GM12878 (cell line): ENCODE measurements around the gene CPNE6. TPM values are rescaled to one million over a fixed set of nuclear protein-coding genes. Genes with fewer than 3 reads are reported as not detected.
A peak's percentile ranks its signal among the peaks of the same experiment; 100 is the strongest.

Experiments used
- CBX5 ChIP-seq: sonication (generic); IDR thresholded peaks from 2 replicates; pipeline ENCODE4 v1.6.1; 2016; ENCODE audit warnings: low read depth, moderate library complexity, mild to moderate bottlenecking, inconsistent platforms
- ETV6 ChIP-seq, 2 experiments: fragments of 450-650 bp in 1 of 2; IDR thresholded peaks in 1 of 2; conservative IDR thresholded peaks in 1 of 2; 2 replicates each; pipeline ENCODE4 v1.6.1; 2014; ENCODE audit warnings: antibody characterized with exemption in 1 of 2, borderline replicate concordance in 1 of 2, low read depth in 1 of 2, mild to moderate bottlenecking in 1 of 2, moderate library complexity in 1 of 2
- KAT2A ChIP-seq: conservative IDR thresholded peaks from 2 replicates; pipeline ENCODE4 v1.6.1; 2011; ENCODE audit warnings: low read depth, low read length; ENCODE audit not compliant: control insufficient read depth
- PBX3 ChIP-seq: IDR thresholded peaks from 2 replicates; pipeline ENCODE4 v1.6.1; 2011; ENCODE audit warnings: mild to moderate bottlenecking, low read depth, low read length, moderate library complexity; ENCODE audit not compliant: insufficient replicate concordance
- RB1 ChIP-seq: fragments of 450-650 bp; formaldehyde crosslinking; IDR thresholded peaks from 2 replicates; pipeline ENCODE4 v1.6.1; 2017; ENCODE audit warnings: mild to moderate bottlenecking, borderline replicate concordance
- RCOR1 ChIP-seq: conservative IDR thresholded peaks from 2 replicates; pipeline ENCODE4 v1.6.1; 2012; ENCODE audit warnings: low read depth, low read length, improper control_type of control experiment
- SP1 ChIP-seq: IDR thresholded peaks from one replicate; pipeline ENCODE4 v1.6.1; 2011; ENCODE audit warnings: low read depth, low read length
- TARDBP ChIP-seq: IDR thresholded peaks from 2 replicates; pipeline ENCODE4 v1.6.1; 2016; ENCODE audit warnings: borderline replicate concordance
- TBL1XR1 ChIP-seq: IDR thresholded peaks from 2 replicates; pipeline ENCODE4 v1.6.1; 2012; ENCODE audit warnings: low read depth, low read length, improper control_type of control experiment
- USF2 ChIP-seq: IDR thresholded peaks from 2 replicates; pipeline ENCODE4 v1.6.1; 2011; ENCODE audit warnings: low read depth, low read length, improper control_type of control experiment, borderline replicate concordance
- ZNF687 ChIP-seq: fragments of 450-650 bp; IDR thresholded peaks from 2 replicates; pipeline ENCODE4 v1.6.1; 2017; ENCODE audit warnings: mild to moderate bottlenecking, moderate library complexity
- polyA plus RNA-seq, 11 experiments: library from polyadenylated mRNA; depleted of rRNA in 4 of 11; unstranded in 6 of 11; stranded (reverse) in 5 of 11; fragments of >200 nt; fragmentation: Nextera tagmentation in 4 of 11; fragmentation: Illumina TruSeq in 1 of 11; extraction: Ambion mirVana in 4 of 11; extraction: Trizol in 1 of 11; gene quantifications; 1 replicate in 1 of 11; 2 replicates in 10 of 11; pipeline versions ENCODE4 v1.2.1 to v1.2.3, GENCODE V29; 2011 to 2016; ENCODE audit warnings: inconsistent platforms in 2 of 11, missing spikeins in 2 of 11, low read depth in 1 of 11
- total RNA-seq, 4 experiments: library from RNA; depleted of rRNA in 3 of 4; stranded (reverse); fragments of >200 nt in 3 of 4; fragmentation: Illumina TruSeq in 1 of 4; extraction: Trizol in 1 of 4; gene quantifications; 2 replicates each; pipeline versions ENCODE4 v1.2.1 to v1.2.3, GENCODE V29; 2013 to 2021
- TF ChIP-seq, protein P1 (sequence below): IDR thresholded peaks from 2 replicates; pipeline ENCODE4 v1.6.1; 2012; ENCODE audit warnings: low read depth, low read length, improper control_type of control experiment
- TF ChIP-seq, protein P2 (sequence below): fragments of 150-350 bp; IDR thresholded peaks from 2 replicates; pipeline ENCODE4 v1.6.1; 2014; ENCODE audit warnings: mild to moderate bottlenecking, low read depth, low read length
- TF ChIP-seq, protein P3 (sequence below): fragments of 450-650 bp; IDR thresholded peaks from 2 replicates; pipeline ENCODE4 v1.6.1; 2017; ENCODE audit warnings: mild to moderate bottlenecking, low read depth, inconsistent platforms; ENCODE audit not compliant: poor library complexity, severe bottlenecking
- TF ChIP-seq, protein P4 (sequence below): IDR thresholded peaks from 2 replicates; pipeline ENCODE4 v1.6.1; 2012; ENCODE audit warnings: low read depth, low read length, improper control_type of control experiment

CPNE6 gene
- total and polyA plus RNA-seq, 10 of the 15 experiments (the other 5 are each of a cell fraction or from before 2014, with no cell fraction given): 0.06 to 0.43 (median 0.18) TPM; not detected in 3

GRCh38 chr14:24113801-24114531, 42.6 kb downstream of the CPNE6 start (continued):
- TF ChIP-seq, protein P1, sequence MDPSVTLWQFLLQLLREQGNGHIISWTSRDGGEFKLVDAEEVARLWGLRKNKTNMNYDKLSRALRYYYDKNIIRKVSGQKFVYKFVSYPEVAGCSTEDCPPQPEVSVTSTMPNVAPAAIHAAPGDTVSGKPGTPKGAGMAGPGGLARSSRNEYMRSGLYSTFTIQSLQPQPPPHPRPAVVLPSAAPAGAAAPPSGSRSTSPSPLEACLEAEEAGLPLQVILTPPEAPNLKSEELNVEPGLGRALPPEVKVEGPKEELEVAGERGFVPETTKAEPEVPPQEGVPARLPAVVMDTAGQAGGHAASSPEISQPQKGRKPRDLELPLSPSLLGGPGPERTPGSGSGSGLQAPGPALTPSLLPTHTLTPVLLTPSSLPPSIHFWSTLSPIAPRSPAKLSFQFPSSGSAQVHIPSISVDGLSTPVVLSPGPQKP: peak; percentile 19; the same call in 1 of the 2 replicates
- TF ChIP-seq RCOR1 (no peak), PBX3 (no peak), TBL1XR1 (0 out of 2 replicates have a peak, but pooled peaks have one; percentile 55), TARDBP (no peak; the same call in 1 of the 2 replicates), USF2 (no peak), ZNF687 (peak; percentile 72; the same call in 1 of the 2 replicates), ETV6 (conservative IDR thresholded peaks at IDR 0.05 in 1 of 2, IDR thresholded peaks at IDR 0.05 in 1 of 2; ENCODE audit: borderline replicate concordance in 1 of 2, low read depth in 1 of 2) (peak in 1 of 2 experiments; percentile 36; a peak in 2 of 4 replicates), RB1 (0 out of 2 replicates have a peak, but pooled peaks have one; percentile 22), SP1 (no peak), CBX5 (0 out of 2 replicates have a peak, but pooled peaks have one; percentile 69), KAT2A (no peak)
- TF ChIP-seq, protein P2, sequence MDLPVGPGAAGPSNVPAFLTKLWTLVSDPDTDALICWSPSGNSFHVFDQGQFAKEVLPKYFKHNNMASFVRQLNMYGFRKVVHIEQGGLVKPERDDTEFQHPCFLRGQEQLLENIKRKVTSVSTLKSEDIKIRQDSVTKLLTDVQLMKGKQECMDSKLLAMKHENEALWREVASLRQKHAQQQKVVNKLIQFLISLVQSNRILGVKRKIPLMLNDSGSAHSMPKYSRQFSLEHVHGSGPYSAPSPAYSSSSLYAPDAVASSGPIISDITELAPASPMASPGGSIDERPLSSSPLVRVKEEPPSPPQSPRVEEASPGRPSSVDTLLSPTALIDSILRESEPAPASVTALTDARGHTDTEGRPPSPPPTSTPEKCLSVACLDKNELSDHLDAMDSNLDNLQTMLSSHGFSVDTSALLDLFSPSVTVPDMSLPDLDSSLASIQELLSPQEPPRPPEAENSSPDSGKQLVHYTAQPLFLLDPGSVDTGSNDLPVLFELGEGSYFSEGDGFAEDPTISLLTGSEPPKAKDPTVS: 0 out of 2 replicates have a peak, but pooled peaks have one; percentile 16
- TF ChIP-seq, protein P3, sequence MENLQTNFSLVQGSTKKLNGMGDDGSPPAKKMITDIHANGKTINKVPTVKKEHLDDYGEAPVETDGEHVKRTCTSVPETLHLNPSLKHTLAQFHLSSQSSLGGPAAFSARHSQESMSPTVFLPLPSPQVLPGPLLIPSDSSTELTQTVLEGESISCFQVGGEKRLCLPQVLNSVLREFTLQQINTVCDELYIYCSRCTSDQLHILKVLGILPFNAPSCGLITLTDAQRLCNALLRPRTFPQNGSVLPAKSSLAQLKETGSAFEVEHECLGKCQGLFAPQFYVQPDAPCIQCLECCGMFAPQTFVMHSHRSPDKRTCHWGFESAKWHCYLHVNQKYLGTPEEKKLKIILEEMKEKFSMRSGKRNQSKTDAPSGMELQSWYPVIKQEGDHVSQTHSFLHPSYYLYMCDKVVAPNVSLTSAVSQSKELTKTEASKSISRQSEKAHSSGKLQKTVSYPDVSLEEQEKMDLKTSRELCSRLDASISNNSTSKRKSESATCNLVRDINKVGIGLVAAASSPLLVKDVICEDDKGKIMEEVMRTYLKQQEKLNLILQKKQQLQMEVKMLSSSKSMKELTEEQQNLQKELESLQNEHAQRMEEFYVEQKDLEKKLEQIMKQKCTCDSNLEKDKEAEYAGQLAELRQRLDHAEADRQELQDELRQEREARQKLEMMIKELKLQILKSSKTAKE: peak; percentile 76
- TF ChIP-seq, protein P4, sequence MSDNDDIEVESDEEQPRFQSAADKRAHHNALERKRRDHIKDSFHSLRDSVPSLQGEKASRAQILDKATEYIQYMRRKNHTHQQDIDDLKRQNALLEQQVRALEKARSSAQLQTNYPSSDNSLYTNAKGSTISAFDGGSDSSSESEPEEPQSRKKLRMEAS: peak; percentile 46; the same call in 1 of the 2 replicates
